HL-60 (cell line): Measurements from ENCODE around the gene VPS13D.

Source experiments
- DNase-seq, 2 experiments: peaks; one replicate each; pipeline ENCODE4 v3.0.0-alpha.2; 2010 to 2020; ENCODE audit warnings: low read depth in 1 of 2, low spot score in 1 of 2
- H3K27ac ChIP-seq: fragments of 250-450 bp; sonication (Bioruptor Pico); replicated peaks from 2 replicates; pipeline ENCODE4 v1.5.1; 2020; ENCODE audit warnings: mild to moderate bottlenecking, moderate library complexity
- H3K27me3 ChIP-seq: fragments of 250-450 bp; sonication (Bioruptor Pico); 2 replicates; pipeline ENCODE4 v1.5.1; 2021; ENCODE audit warnings: mild to moderate bottlenecking, moderate library complexity; ENCODE audit not compliant: insufficient read depth, poor library complexity, severe bottlenecking
- H3K4me3 ChIP-seq: replicated peaks from 2 replicates; pipeline ENCODE4 v1.5.1; 2011; ENCODE audit warnings: mild to moderate bottlenecking, control low read depth, low read length; ENCODE audit not compliant: insufficient read depth
- CTCF ChIP-seq: IDR thresholded peaks from one replicate; pipeline ENCODE4 v1.5.1; 2011; ENCODE audit warnings: low read length, control low read depth, inconsistent platforms; ENCODE audit not compliant: insufficient read depth
- GABPA ChIP-seq: IDR thresholded peaks from 2 replicates; pipeline ENCODE4 v1.6.1; 2012; ENCODE audit warnings: low read depth
- POLR2AphosphoS5 ChIP-seq: IDR thresholded peaks from 2 replicates; pipeline ENCODE4 v1.6.1; 2012; ENCODE audit warnings: low read depth
- SPI1 ChIP-seq: IDR thresholded peaks from 2 replicates; pipeline ENCODE4 v1.6.1; 2012; ENCODE audit warnings: low read depth, mild to moderate bottlenecking, borderline replicate concordance
- TF ChIP-seq, protein P1 (sequence below): IDR thresholded peaks from 2 replicates; pipeline ENCODE4 v1.6.1; 2012; ENCODE audit warnings: low read depth; ENCODE audit not compliant: insufficient replicate concordance

VPS13D gene

GRCh38 chr1:12486401-12487005 is 256.7 kb downstream of the VPS13D start:
- Histone ChIP-seq H3K4me3 (no peak overlapping the region), H3K27me3 (no peaks in the 10 kb centered on the region), H3K27ac (no peak overlapping the region)
- TF ChIP-seq CTCF (no peak), POLR2AphosphoS5 (no peak)
- DNase-seq = no peak

DNA sequence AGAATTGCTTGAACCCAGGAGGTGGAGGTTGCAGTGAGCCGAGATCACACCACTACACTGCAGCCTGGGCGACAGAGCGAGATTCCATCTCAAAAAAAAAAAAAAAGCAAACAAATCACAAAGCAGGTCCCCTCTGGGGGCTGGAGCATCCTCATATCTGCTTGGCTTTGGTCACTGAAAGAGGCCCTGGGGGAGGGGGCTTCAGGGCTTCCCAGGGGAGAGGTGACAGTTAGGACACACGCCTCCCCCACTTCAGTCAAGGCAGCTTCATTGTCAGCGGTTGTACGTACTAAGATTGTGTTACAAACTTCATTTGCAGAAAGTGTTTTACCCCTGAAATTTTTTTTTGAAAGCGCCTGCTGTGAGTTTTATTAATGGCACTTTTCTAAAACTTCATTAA is 257.7 kb downstream of the VPS13D start:
- Histone ChIP-seq H3K4me3 (no peak overlapping the region), H3K27ac (no peak overlapping the region), H3K27me3 (no peaks in the 10 kb centered on the region)
- TF ChIP-seq, protein P1, sequence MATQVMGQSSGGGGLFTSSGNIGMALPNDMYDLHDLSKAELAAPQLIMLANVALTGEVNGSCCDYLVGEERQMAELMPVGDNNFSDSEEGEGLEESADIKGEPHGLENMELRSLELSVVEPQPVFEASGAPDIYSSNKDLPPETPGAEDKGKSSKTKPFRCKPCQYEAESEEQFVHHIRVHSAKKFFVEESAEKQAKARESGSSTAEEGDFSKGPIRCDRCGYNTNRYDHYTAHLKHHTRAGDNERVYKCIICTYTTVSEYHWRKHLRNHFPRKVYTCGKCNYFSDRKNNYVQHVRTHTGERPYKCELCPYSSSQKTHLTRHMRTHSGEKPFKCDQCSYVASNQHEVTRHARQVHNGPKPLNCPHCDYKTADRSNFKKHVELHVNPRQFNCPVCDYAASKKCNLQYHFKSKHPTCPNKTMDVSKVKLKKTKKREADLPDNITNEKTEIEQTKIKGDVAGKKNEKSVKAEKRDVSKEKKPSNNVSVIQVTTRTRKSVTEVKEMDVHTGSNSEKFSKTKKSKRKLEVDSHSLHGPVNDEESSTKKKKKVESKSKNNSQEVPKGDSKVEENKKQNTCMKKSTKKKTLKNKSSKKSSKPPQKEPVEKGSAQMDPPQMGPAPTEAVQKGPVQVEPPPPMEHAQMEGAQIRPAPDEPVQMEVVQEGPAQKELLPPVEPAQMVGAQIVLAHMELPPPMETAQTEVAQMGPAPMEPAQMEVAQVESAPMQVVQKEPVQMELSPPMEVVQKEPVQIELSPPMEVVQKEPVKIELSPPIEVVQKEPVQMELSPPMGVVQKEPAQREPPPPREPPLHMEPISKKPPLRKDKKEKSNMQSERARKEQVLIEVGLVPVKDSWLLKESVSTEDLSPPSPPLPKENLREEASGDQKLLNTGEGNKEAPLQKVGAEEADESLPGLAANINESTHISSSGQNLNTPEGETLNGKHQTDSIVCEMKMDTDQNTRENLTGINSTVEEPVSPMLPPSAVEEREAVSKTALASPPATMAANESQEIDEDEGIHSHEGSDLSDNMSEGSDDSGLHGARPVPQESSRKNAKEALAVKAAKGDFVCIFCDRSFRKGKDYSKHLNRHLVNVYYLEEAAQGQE = no peak
- no peak for DNase-seq

GRCh38 chr1:12488666-12489354 is 259.0 kb downstream of the VPS13D start:
- DNase-seq = no peak
- H3K4me3 ChIP-seq = no peak overlapping the region
- no peaks in the 10 kb centered on the region for H3K27me3 ChIP-seq
- no peak overlapping the region for H3K27ac ChIP-seq
- TF ChIP-seq CTCF (no peak), GABPA (no peak), SPI1 (no peak), POLR2AphosphoS5 (no peak)
- TF ChIP-seq, protein P1 = no peak

- DNase-seq = no peak
- Histone ChIP-seq H3K4me3 (no peak overlapping the region), H3K27ac (no peak overlapping the region), H3K27me3 (no peaks in the 10 kb centered on the region)
- no peak for TF ChIP-seq SPI1
- TF ChIP-seq CTCF = no peak
These were observed 260.8 kb downstream of the VPS13D start for GRCh38 chr1:12490532-12491142.
